IMR-90 (cell line): Measurements from ENCODE around the gene ADGRL3. TPM values are rescaled to one million over a fixed set of nuclear protein-coding genes. Genes with fewer than 3 reads are reported as not detected.

Experiments used
- ATAC-seq: fragments of 200-7000 bp; cut with Tn5 transposase; 2 replicates; pipeline ENCODE4 v1.9.1; 2020; ENCODE audit warnings: low read depth, mild to moderate bottlenecking, moderate library complexity
- BruUV-seq: library from RNA; stranded (reverse); fragments of 400-500 nt; replicated peaks from 2 replicates; lab custom pipeline; 2021; lab: Mats Ljungman, UMichigan
- CTCF ChIA-PET: fragments of 300-600 bp; formaldehyde crosslinking; extraction: SDS; loops from one replicate; lab custom pipeline; 2021; ENCODE audit warnings: antibody characterized with exemption; lab: Yijun Ruan, JAX
- POLR2A ChIA-PET: fragments of 300-600 bp; sonication (Branson Sonifier 250); formaldehyde crosslinking; loops from one replicate; lab custom pipeline; 2022; ENCODE audit warnings: antibody characterized with exemption; ENCODE audit not compliant: unreplicated experiment; lab: Charles Lee
- DNase-seq: peaks from one replicate; pipeline ENCODE4 v3.0.0; 2013
- H2AFZ ChIP-seq: replicated peaks from 2 replicates; pipeline ENCODE3; 2013; ENCODE audit warnings: low read length, mild to moderate bottlenecking; ENCODE audit not compliant: poor library complexity
- H2AK5ac ChIP-seq: 2 replicates; pipeline ENCODE4 v1.6.1; 2013; ENCODE audit warnings: low read depth, low read length, inconsistent platforms
- H2AK9ac ChIP-seq: replicated peaks from 2 replicates; pipeline ENCODE3; 2013; ENCODE audit warnings: mild to moderate bottlenecking, low read depth, low read length, moderate library complexity; ENCODE audit not compliant: poor library complexity
- H2BK120ac ChIP-seq: 2 replicates; pipeline ENCODE4 v1.6.1; 2013; ENCODE audit warnings: low read depth, low read length, inconsistent platforms
- H2BK15ac ChIP-seq: 3 replicates; pipeline ENCODE4 v1.6.1; 2013; ENCODE audit warnings: low read depth, low read length, inconsistent platforms
- H2BK20ac ChIP-seq: 2 replicates; pipeline ENCODE4 v1.6.1; 2013; ENCODE audit warnings: low read depth, mild to moderate bottlenecking, inconsistent platforms, low read length, moderate library complexity
- H2BK5ac ChIP-seq: 2 replicates; pipeline ENCODE4 v1.6.1; 2013; ENCODE audit warnings: mild to moderate bottlenecking, low read depth, low read length, inconsistent platforms; ENCODE audit not compliant: poor library complexity, severe bottlenecking
- H3K14ac ChIP-seq: replicated peaks from 2 replicates; pipeline ENCODE4 v1.6.1; 2013; ENCODE audit warnings: low read depth, low read length, inconsistent platforms
- H3K18ac ChIP-seq: 2 replicates; pipeline ENCODE4 v1.6.1; 2013; ENCODE audit warnings: low read depth, low read length, control low read depth
- H3K23ac ChIP-seq: 2 replicates; pipeline ENCODE4 v1.6.1; 2013; ENCODE audit warnings: low read depth, low read length, inconsistent platforms
- H3K27ac ChIP-seq: 2 replicates; pipeline ENCODE4 v1.5.1; 2013; ENCODE audit warnings: mild to moderate bottlenecking, control low read depth, low read length; ENCODE audit not compliant: insufficient read depth
- H3K27me3 ChIP-seq: 2 replicates; pipeline ENCODE4 v1.6.1; 2013; ENCODE audit warnings: low read length; ENCODE audit not compliant: control insufficient read depth, insufficient read depth
- H3K36me3 ChIP-seq: 2 replicates; pipeline ENCODE4 v1.6.1; 2013; ENCODE audit warnings: low read length, mixed read lengths; ENCODE audit not compliant: control insufficient read depth, insufficient read depth
- H3K4ac ChIP-seq: 2 replicates; pipeline ENCODE4 v1.6.1; 2013; ENCODE audit warnings: low read depth, low read length, inconsistent platforms
- H3K4me1 ChIP-seq: 2 replicates; pipeline ENCODE4 v1.6.1; 2013; ENCODE audit warnings: low read length, mixed read lengths; ENCODE audit not compliant: control insufficient read depth, insufficient read depth
- H3K4me2 ChIP-seq: 2 replicates; pipeline ENCODE4 v1.6.1; 2013; ENCODE audit warnings: low read depth, mild to moderate bottlenecking, control low read depth, low read length, moderate library complexity
- H3K4me3 ChIP-seq: 2 replicates; pipeline ENCODE4 v1.5.1; 2013; ENCODE audit warnings: low read depth, mild to moderate bottlenecking, control low read depth, low read length, moderate library complexity; ENCODE audit not compliant: insufficient read depth
- H3K56ac ChIP-seq: 2 replicates; pipeline ENCODE4 v1.6.1; 2013; ENCODE audit warnings: low read length, inconsistent platforms; ENCODE audit not compliant: insufficient read depth; ENCODE audit errors: extremely low read depth
- H3K79me1 ChIP-seq, 2 experiments: 2 replicates each; pipeline ENCODE4 v1.6.1; 2013; ENCODE audit warnings: low read length in 2 of 2, inconsistent platforms in 1 of 2, low read depth in 1 of 2
- H3K9ac ChIP-seq: 2 replicates; pipeline ENCODE4 v1.6.1; 2013; ENCODE audit warnings: low read depth, low read length, control low read depth
- H3K9me1 ChIP-seq: 2 replicates; pipeline ENCODE4 v1.6.1; 2013; ENCODE audit warnings: low read length, inconsistent platforms; ENCODE audit not compliant: insufficient read depth
- H3K9me3 ChIP-seq: 2 replicates; pipeline ENCODE4 v1.6.1; 2013; ENCODE audit warnings: low read length; ENCODE audit not compliant: control insufficient read depth, insufficient read depth
- H4K20me1 ChIP-seq: 2 replicates; pipeline ENCODE4 v1.6.1; 2013; ENCODE audit warnings: low read length, inconsistent platforms; ENCODE audit not compliant: insufficient read depth
- H4K5ac ChIP-seq: 2 replicates; pipeline ENCODE4 v1.6.1; 2013; ENCODE audit warnings: mild to moderate bottlenecking, low read depth, low read length, control low read depth
- H4K8ac ChIP-seq, 2 experiments: 2 replicates each; pipeline ENCODE4 v1.6.1; 2013; ENCODE audit warnings: low read depth in 2 of 2, low read length in 2 of 2, control low read depth in 1 of 2, inconsistent platforms in 1 of 2
- H4K91ac ChIP-seq: 2 replicates; pipeline ENCODE4 v1.6.1; 2013; ENCODE audit warnings: low read depth, low read length, inconsistent platforms; ENCODE audit not compliant: insufficient read depth
- BHLHE40 ChIP-seq: fragments of 150-350 bp; IDR thresholded peaks from 2 replicates; pipeline ENCODE4 v1.6.1; 2016; ENCODE audit warnings: mild to moderate bottlenecking, low read depth, low read length
- CEBPB ChIP-seq: IDR thresholded peaks from 2 replicates; pipeline ENCODE4 v1.6.1; 2012; ENCODE audit warnings: low read depth, low read length, improper control_type of control experiment
- CHD1 ChIP-seq: IDR thresholded peaks from 2 replicates; pipeline ENCODE4 v1.6.1; 2012; ENCODE audit warnings: low read depth, low read length, improper control_type of control experiment
- FOS ChIP-seq: fragments of 150-350 bp; IDR thresholded peaks from 2 replicates; pipeline ENCODE4 v1.6.1; 2016; ENCODE audit warnings: low read depth, low read length
- MAFK ChIP-seq: IDR thresholded peaks from 2 replicates; pipeline ENCODE4 v1.6.1; 2012; ENCODE audit warnings: low read depth, low read length, improper control_type of control experiment
- MAZ ChIP-seq: IDR thresholded peaks from 2 replicates; pipeline ENCODE4 v1.6.1; 2012; ENCODE audit warnings: low read depth, mild to moderate bottlenecking, low read length, improper control_type of control experiment, moderate library complexity, borderline replicate concordance
- MXI1 ChIP-seq: IDR thresholded peaks from 2 replicates; pipeline ENCODE4 v1.6.1; 2012; ENCODE audit warnings: low read depth, mild to moderate bottlenecking, low read length, moderate library complexity, borderline replicate concordance
- NFE2L2 ChIP-seq: fragments of 150-350 bp; IDR thresholded peaks from 2 replicates; pipeline ENCODE4 v1.6.1; 2016; ENCODE audit warnings: low read depth, mild to moderate bottlenecking, low read length
- POLR2A ChIP-seq: IDR thresholded peaks from 2 replicates; pipeline ENCODE4 v1.6.1; 2012; ENCODE audit warnings: mild to moderate bottlenecking, low read depth, low read length
- RAD21 ChIP-seq: IDR thresholded peaks from 2 replicates; pipeline ENCODE4 v1.6.1; 2012; ENCODE audit warnings: low read length, improper control_type of control experiment
- RCOR1 ChIP-seq: IDR thresholded peaks from 2 replicates; pipeline ENCODE4 v1.6.1; 2012; ENCODE audit warnings: mild to moderate bottlenecking, low read length, improper control_type of control experiment; ENCODE audit not compliant: insufficient replicate concordance
- SMC3 ChIP-seq: fragments of 150-350 bp; IDR thresholded peaks from 2 replicates; pipeline ENCODE4 v1.6.1; 2016; ENCODE audit warnings: low read depth, mild to moderate bottlenecking, antibody characterized with exemption, low read length, moderate library complexity
- WGBS, 2 experiments: methylation state at CpG; one replicate each; pipeline versions ENCODE4 v1.1.5 to v1.1.7; 2013; ENCODE audit warnings: missing lambda C conversion rate in 2 of 2; ENCODE audit not compliant: insufficient read length in 1 of 2; ENCODE audit errors: extremely low coverage in 2 of 2; 5-methylcytosine and 5-hydroxymethylcytosine counted together
- dilution Hi-C: fragments of 300-500 bp; cut with HindIII; formaldehyde crosslinking; loops from one replicate; pipeline ENCODE4 v1.14.3; 2018; ENCODE audit warnings: low sequenced_read_pairs; ENCODE audit not compliant: unreplicated experiment
- in situ Hi-C: fragments of 300-500 bp; cut with MboI; formaldehyde crosslinking; loops from 3 replicates; pipeline ENCODE4 v1.14.3; 2019; ENCODE audit warnings: low sequenced_read_pairs, inconsistent platforms, mixed read lengths
- intact Hi-C: fragments of 100-400 bp; cut with micrococcal nuclease; formaldehyde crosslinking; loops from 2 replicates; pipeline ENCODE4 v1.10.0; 2022
- polyA plus RNA-seq, 3 experiments: library from polyadenylated mRNA; depleted of rRNA; stranded (reverse); fragments of >200 nt; gene quantifications; 2 replicates each; pipeline ENCODE4 v1.2.3, GENCODE V29; 2012; ENCODE audit warnings: low replicate concordance in 1 of 3
- total RNA-seq: library from RNA; depleted of rRNA; stranded (reverse); fragments of >200 nt; gene quantifications from 2 replicates; pipeline ENCODE4 v1.2.3, GENCODE V29; 2012
- TF ChIP-seq, protein P1 (sequence below): fragments of 150-350 bp; IDR thresholded peaks from 2 replicates; pipeline ENCODE4 v1.6.1; 2017; ENCODE audit warnings: mild to moderate bottlenecking, antibody characterized with exemption, low read length, low read depth
- TF ChIP-seq, protein P2 (sequence below): conservative IDR thresholded peaks from 2 replicates; pipeline ENCODE4 v1.5.1; 2012; ENCODE audit warnings: mild to moderate bottlenecking, low read depth, low read length, improper control_type of control experiment
- TF ChIP-seq, protein P3 (sequence below): fragments of 150-350 bp; IDR thresholded peaks from 2 replicates; pipeline ENCODE4 v1.6.1; 2016; ENCODE audit warnings: low read depth, mild to moderate bottlenecking, low read length, moderate library complexity, borderline replicate concordance

The ADGRL3 gene
- total and polyA plus RNA-seq, 2 of the 4 experiments (the other 2 are of a cell fraction): 0.46 to 2.5 TPM

DNA sequence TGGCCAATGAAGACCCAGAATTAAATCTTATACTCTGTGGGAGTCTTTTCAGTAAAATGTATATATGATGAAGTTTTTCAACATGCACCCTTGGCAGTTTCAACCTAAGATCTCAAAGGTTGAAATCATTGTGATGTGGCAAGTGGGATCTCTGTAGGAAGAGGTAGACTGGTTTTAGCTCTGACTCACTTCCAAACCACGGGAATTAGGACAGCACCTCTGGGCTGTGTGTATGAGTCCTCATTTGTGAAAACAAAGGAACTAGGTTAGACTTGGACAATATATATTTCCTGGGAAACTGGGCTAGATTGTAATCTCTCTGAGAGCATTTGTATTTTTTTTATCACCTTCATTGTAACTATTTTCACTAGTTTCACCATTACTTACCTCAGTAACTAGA is 333.0 kb downstream of the ADGRL3 start:
- Histone ChIP-seq H4K91ac (no peak overlapping the region), H3K56ac (no peak overlapping the region), H2AK9ac (no peak overlapping the region), H3K9me3 (no peaks in the 10 kb centered on the region), H3K27me3 (no peaks in the 10 kb centered on the region), H2BK5ac (no peak overlapping the region), H2AFZ (no peak overlapping the region), H4K8ac (no peak overlapping the region), H3K4me3 (no peak overlapping the region), H2BK15ac (no peak overlapping the region), H2AK5ac (no peak overlapping the region), H3K4me1 (no peaks in the 10 kb centered on the region), H3K9ac (no peak overlapping the region), H3K23ac (no peak overlapping the region), H3K18ac (no peak overlapping the region), H4K5ac (no peak overlapping the region), H3K27ac (no peak overlapping the region), H3K4ac (no peak overlapping the region), H2BK120ac (no peak overlapping the region), H3K36me3 (no peaks in the 10 kb centered on the region), H4K20me1 (no peaks in the 10 kb centered on the region), H3K14ac (no peak overlapping the region), H2BK20ac (no peak overlapping the region), H3K4me2 (no peak overlapping the region), H3K79me1 (no peaks in the 10 kb centered on the region), H3K9me1 (no peaks in the 10 kb centered on the region)
- ATAC-seq (no peak), DNase-seq (peak; percentile 7)
- WGBS, 2 experiments: no CpG with 5 or more reads among the region's 1 CpG
- intact Hi-C loops: no loop called here
- TF ChIP-seq, protein P1, sequence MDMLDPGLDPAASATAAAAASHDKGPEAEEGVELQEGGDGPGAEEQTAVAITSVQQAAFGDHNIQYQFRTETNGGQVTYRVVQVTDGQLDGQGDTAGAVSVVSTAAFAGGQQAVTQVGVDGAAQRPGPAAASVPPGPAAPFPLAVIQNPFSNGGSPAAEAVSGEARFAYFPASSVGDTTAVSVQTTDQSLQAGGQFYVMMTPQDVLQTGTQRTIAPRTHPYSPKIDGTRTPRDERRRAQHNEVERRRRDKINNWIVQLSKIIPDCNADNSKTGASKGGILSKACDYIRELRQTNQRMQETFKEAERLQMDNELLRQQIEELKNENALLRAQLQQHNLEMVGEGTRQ: no peak
- TF ChIP-seq MXI1 (no peak), CHD1 (no peak), RCOR1 (no peak), NFE2L2 (no peak), CEBPB (no peak), FOS (no peak), MAFK (no peak), POLR2A (no peak), RAD21 (no peak), MAZ (no peak), SMC3 (no peak), BHLHE40 (no peak)
- TF ChIP-seq, protein P2, sequence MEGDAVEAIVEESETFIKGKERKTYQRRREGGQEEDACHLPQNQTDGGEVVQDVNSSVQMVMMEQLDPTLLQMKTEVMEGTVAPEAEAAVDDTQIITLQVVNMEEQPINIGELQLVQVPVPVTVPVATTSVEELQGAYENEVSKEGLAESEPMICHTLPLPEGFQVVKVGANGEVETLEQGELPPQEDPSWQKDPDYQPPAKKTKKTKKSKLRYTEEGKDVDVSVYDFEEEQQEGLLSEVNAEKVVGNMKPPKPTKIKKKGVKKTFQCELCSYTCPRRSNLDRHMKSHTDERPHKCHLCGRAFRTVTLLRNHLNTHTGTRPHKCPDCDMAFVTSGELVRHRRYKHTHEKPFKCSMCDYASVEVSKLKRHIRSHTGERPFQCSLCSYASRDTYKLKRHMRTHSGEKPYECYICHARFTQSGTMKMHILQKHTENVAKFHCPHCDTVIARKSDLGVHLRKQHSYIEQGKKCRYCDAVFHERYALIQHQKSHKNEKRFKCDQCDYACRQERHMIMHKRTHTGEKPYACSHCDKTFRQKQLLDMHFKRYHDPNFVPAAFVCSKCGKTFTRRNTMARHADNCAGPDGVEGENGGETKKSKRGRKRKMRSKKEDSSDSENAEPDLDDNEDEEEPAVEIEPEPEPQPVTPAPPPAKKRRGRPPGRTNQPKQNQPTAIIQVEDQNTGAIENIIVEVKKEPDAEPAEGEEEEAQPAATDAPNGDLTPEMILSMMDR: no peak
- TF ChIP-seq, protein P3, sequence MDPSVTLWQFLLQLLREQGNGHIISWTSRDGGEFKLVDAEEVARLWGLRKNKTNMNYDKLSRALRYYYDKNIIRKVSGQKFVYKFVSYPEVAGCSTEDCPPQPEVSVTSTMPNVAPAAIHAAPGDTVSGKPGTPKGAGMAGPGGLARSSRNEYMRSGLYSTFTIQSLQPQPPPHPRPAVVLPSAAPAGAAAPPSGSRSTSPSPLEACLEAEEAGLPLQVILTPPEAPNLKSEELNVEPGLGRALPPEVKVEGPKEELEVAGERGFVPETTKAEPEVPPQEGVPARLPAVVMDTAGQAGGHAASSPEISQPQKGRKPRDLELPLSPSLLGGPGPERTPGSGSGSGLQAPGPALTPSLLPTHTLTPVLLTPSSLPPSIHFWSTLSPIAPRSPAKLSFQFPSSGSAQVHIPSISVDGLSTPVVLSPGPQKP: no peak
- dilution Hi-C loops: no loop called here
- in situ Hi-C loops: no loop called here
- ChIA-PET CTCF (no interaction called here), POLR2A (no interaction called here)
- BruUV-seq: no TSS peak
